HCT116 (cell line): Measurements from ENCODE around the gene GOLGA5. TPM values are rescaled to one million over a fixed set of nuclear protein-coding genes. Genes with fewer than 3 reads are reported as not detected.

Experiments
- ATAC-seq: fragments of 200-7000 bp; cut with Tn5 transposase; 2 replicates; pipeline ENCODE4 v1.9.1; 2020; ENCODE audit warnings: mild to moderate bottlenecking, moderate library complexity
- BruUV-seq: library from RNA; stranded (reverse); fragments of 400-500 nt; replicated peaks from 2 replicates; lab custom pipeline; 2021; lab: Mats Ljungman, UMichigan
- CTCF ChIA-PET: fragments of 300-600 bp; sonication (Branson Sonifier 250); formaldehyde crosslinking; loops from one replicate; lab custom pipeline; 2021; ENCODE audit warnings: antibody characterized with exemption; lab: Charles Lee
- POLR2A ChIA-PET: fragments of 300-600, 350-600 bp; sonication (Branson Sonifier 250); formaldehyde crosslinking; loops from one replicate; lab custom pipeline; 2021; ENCODE audit warnings: antibody characterized with exemption; lab: Charles Lee
- RAD21 ChIA-PET, 2 experiments: fragments of 300-600 bp; sonication (Branson Sonifier 250); formaldehyde crosslinking; loops; one replicate each; lab custom pipeline; 2023; ENCODE audit warnings: low total read pairs in 2 of 2; ENCODE audit not compliant: uncharacterized antibody in 2 of 2, unreplicated experiment in 2 of 2, low non-redundant PET in 1 of 2; lab: Charles Lee
- DNase-seq: peaks from one replicate; pipeline ENCODE4 v3.0.0-alpha.2; 2010; ENCODE audit warnings: low read depth, low spot score
- H2AFZ ChIP-seq: fragments of 200-600 bp; shearing (Covaris generic), sonication (generic); 2 replicates; pipeline ENCODE4 v1.6.1; 2017; ENCODE audit warnings: low read depth, mixed run types, mixed read lengths, antibody characterized with exemption, low read length; ENCODE audit not compliant: poor library complexity, severe bottlenecking
- H3K27ac ChIP-seq: 2 replicates; pipeline ENCODE4 v1.5.1; 2012; ENCODE audit warnings: low read depth, low read length
- H3K27me3 ChIP-seq: fragments of 200-600 bp; sonication (generic); 2 replicates; pipeline ENCODE4 v1.6.1; 2016; ENCODE audit warnings: mixed run types, low read length, mixed read lengths; ENCODE audit not compliant: insufficient read depth
- H3K36me3 ChIP-seq, 2 experiments: fragments of 200-500 bp in 1 of 2; fragments of 200-600 bp in 1 of 2; sonication (Bioruptor generic) in 1 of 2; sonication (generic) in 1 of 2; 2 replicates each; pipeline versions ENCODE4 v1.5.1 to v1.6.1; 2014 to 2016; ENCODE audit warnings: low read length in 2 of 2, inconsistent platforms in 1 of 2, mixed read lengths in 1 of 2, mixed run types in 1 of 2; ENCODE audit not compliant: insufficient read depth in 2 of 2, control insufficient read depth in 1 of 2
- H3K4me1 ChIP-seq, 2 experiments: fragments of 200-600 bp in 1 of 2; sonication (generic) in 1 of 2; 2 replicates each; pipeline versions ENCODE4 v1.5.1 to v1.6.1; 2012 to 2017; ENCODE audit warnings: low read length in 2 of 2, inconsistent platforms in 1 of 2, mild to moderate bottlenecking in 1 of 2, mixed read lengths in 1 of 2, mixed run types in 1 of 2, moderate library complexity in 1 of 2; ENCODE audit not compliant: insufficient read depth in 2 of 2, control insufficient read depth in 1 of 2
- H3K4me2 ChIP-seq: fragments of 200-600 bp; sonication (generic); 2 replicates; pipeline ENCODE4 v1.6.1; 2017; ENCODE audit warnings: mixed run types, low read length, mixed read lengths
- H3K4me3 ChIP-seq, 2 experiments: fragments of 200-600 bp in 1 of 2; sonication (generic) in 1 of 2; replicated peaks in 1 of 2; 2 replicates each; pipeline ENCODE4 v1.5.1; 2011 to 2016; ENCODE audit warnings: low read length in 2 of 2, control low read depth in 1 of 2, low read depth in 1 of 2, mild to moderate bottlenecking in 1 of 2, mixed read lengths in 1 of 2, mixed run types in 1 of 2
- H3K79me2 ChIP-seq: fragments of 200-600 bp; sonication (generic); 2 replicates; pipeline ENCODE4 v1.6.1; 2017; ENCODE audit warnings: mild to moderate bottlenecking, mixed run types, low read length, moderate library complexity, mixed read lengths; ENCODE audit not compliant: insufficient read depth
- H3K9ac ChIP-seq: fragments of 200-600 bp; sonication (generic); 2 replicates; pipeline ENCODE4 v1.6.1; 2016; ENCODE audit warnings: low read length, mixed read lengths
- H3K9me2 ChIP-seq: fragments of 200-600 bp; sonication (generic), shearing (Covaris generic); 2 replicates; pipeline ENCODE4 v1.6.1; 2017; ENCODE audit warnings: mixed run types, mild to moderate bottlenecking, moderate library complexity; ENCODE audit not compliant: insufficient read depth
- H3K9me3 ChIP-seq, 2 experiments: fragments of 200-500 bp in 1 of 2; fragments of 200-600 bp in 1 of 2; sonication (Bioruptor generic) in 1 of 2; sonication (generic) in 1 of 2; 2 replicates each; pipeline ENCODE4 v1.6.1; 2014 to 2017; ENCODE audit warnings: low read length in 2 of 2, mixed read lengths in 2 of 2, inconsistent platforms in 1 of 2, low read depth in 1 of 2, mild to moderate bottlenecking in 1 of 2, mixed run types in 1 of 2, moderate library complexity in 1 of 2; ENCODE audit not compliant: control insufficient read depth in 1 of 2, insufficient read depth in 1 of 2
- H4K20me1 ChIP-seq: fragments of 200-600 bp; sonication (generic), shearing (Covaris generic); 2 replicates; pipeline ENCODE4 v1.6.1; 2017; ENCODE audit warnings: mixed run types, mild to moderate bottlenecking, moderate library complexity; ENCODE audit not compliant: insufficient read depth
- CEBPB ChIP-seq: IDR thresholded peaks from 2 replicates; pipeline ENCODE4 v1.6.1; 2012; ENCODE audit warnings: low read depth
- EGR1 ChIP-seq: IDR thresholded peaks from 2 replicates; pipeline ENCODE4 v1.6.1; 2012; ENCODE audit warnings: low read depth
- ELF1 ChIP-seq: IDR thresholded peaks from 2 replicates; pipeline ENCODE4 v1.6.1; 2012; ENCODE audit warnings: low read depth, borderline replicate concordance
- EZH2 ChIP-seq: fragments of 200-600 bp; sonication (generic); IDR thresholded peaks from 2 replicates; pipeline ENCODE4 v1.6.1; 2017; ENCODE audit warnings: antibody characterized with exemption, mixed run types
- EZH2phosphoT487 ChIP-seq: fragments of 200-600 bp; IDR thresholded peaks from 2 replicates; pipeline ENCODE4 v1.6.1; 2018; ENCODE audit warnings: antibody characterized with exemption, borderline replicate concordance
- FOSL1 ChIP-seq: IDR thresholded peaks from 2 replicates; pipeline ENCODE4 v1.6.1; 2012; ENCODE audit warnings: low read depth
- JUND ChIP-seq: IDR thresholded peaks from 2 replicates; pipeline ENCODE4 v1.6.1; 2012
- POLR2A ChIP-seq: IDR thresholded peaks from 2 replicates; pipeline ENCODE4 v1.7.0; 2011; ENCODE audit warnings: borderline replicate concordance; ENCODE audit not compliant: insufficient read depth, insufficient read length; ENCODE audit errors: extremely low read depth
- SRF ChIP-seq: IDR thresholded peaks from 2 replicates; pipeline ENCODE4 v1.6.1; 2012; ENCODE audit warnings: low read depth
- TCF7L2 ChIP-seq: IDR thresholded peaks from 2 replicates; pipeline ENCODE4 v1.7.0; 2011; ENCODE audit warnings: borderline replicate concordance, inconsistent platforms; ENCODE audit not compliant: insufficient read depth, insufficient read length; ENCODE audit errors: extremely low read depth
- YY1 ChIP-seq: IDR thresholded peaks from 2 replicates; pipeline ENCODE4 v1.6.1; 2011; ENCODE audit warnings: low read length, low read depth, moderate library complexity, mild to moderate bottlenecking; ENCODE audit not compliant: insufficient replicate concordance; ENCODE audit errors: extremely low read depth
- intact Hi-C: fragments of 100-400 bp; cut with micrococcal nuclease; formaldehyde crosslinking; loops from 2 replicates; pipeline ENCODE4 v1.10.0; 2022
- total RNA-seq: library from RNA; stranded (reverse); gene quantifications from one replicate; pipeline ENCODE4 v1.2.1, GENCODE V29; 2021; ENCODE audit not compliant: unreplicated experiment
- TF ChIP-seq, protein P1 (sequence below): IDR thresholded peaks from 2 replicates; pipeline ENCODE4 v1.6.1; 2012
- TF ChIP-seq, protein P2 (sequence below): IDR thresholded peaks from 2 replicates; pipeline ENCODE4 v1.6.1; 2012; ENCODE audit warnings: low read depth
- TF ChIP-seq, protein P3 (sequence below): IDR thresholded peaks from 2 replicates; pipeline ENCODE4 v1.6.1; 2011; ENCODE audit warnings: mild to moderate bottlenecking, low read length, moderate library complexity; ENCODE audit not compliant: insufficient replicate concordance; ENCODE audit errors: extremely low read depth

Gene GOLGA5
- total RNA-seq, 1 experiment from 2014 or later: 24.4 TPM

DNA sequence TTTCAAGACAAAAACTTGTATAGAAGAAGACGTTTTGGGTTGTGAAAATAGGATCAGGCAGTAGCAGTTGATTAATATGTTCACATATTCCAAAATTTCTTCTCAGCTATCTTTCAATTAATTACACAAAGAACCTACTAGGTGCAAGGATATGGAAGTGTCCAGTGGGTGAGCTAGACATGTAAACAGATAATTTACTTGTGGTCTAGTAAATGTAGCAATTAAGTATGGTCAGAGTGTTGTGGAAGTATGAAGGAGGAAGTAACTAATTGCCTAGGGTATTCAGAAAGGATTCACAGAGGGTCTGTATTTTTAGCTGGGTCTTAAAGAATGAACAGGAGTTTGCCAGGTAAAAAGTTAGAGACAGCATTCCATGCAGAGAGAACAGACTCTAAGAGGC, 5.9 kb downstream of the GOLGA5 start:
- H2AFZ ChIP-seq: no peak overlapping the region
- no peaks in the 10 kb centered on the region for H3K9me2 ChIP-seq
- H4K20me1 ChIP-seq: no peaks in the 10 kb centered on the region
- no peak for ATAC-seq
- peaks cover 57% of the 10 kb centered on the region for H3K79me2 ChIP-seq
- ChIA-PET CTCF (no interaction called here), RAD21 (no interaction called here), POLR2A (no interaction called here)
- no peak overlapping the region for H3K9ac ChIP-seq
- no peaks in the 10 kb centered on the region for H3K27me3 ChIP-seq
- TF ChIP-seq YY1: no peak
- no peak for TF ChIP-seq ELF1
- TF ChIP-seq EZH2: no peak
- TF ChIP-seq, protein P1, sequence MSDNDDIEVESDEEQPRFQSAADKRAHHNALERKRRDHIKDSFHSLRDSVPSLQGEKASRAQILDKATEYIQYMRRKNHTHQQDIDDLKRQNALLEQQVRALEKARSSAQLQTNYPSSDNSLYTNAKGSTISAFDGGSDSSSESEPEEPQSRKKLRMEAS: no peak
- TF ChIP-seq EGR1: no peak
- no peak for TF ChIP-seq TCF7L2
- TF ChIP-seq EZH2phosphoT487: no peak
- TF ChIP-seq, protein P2, sequence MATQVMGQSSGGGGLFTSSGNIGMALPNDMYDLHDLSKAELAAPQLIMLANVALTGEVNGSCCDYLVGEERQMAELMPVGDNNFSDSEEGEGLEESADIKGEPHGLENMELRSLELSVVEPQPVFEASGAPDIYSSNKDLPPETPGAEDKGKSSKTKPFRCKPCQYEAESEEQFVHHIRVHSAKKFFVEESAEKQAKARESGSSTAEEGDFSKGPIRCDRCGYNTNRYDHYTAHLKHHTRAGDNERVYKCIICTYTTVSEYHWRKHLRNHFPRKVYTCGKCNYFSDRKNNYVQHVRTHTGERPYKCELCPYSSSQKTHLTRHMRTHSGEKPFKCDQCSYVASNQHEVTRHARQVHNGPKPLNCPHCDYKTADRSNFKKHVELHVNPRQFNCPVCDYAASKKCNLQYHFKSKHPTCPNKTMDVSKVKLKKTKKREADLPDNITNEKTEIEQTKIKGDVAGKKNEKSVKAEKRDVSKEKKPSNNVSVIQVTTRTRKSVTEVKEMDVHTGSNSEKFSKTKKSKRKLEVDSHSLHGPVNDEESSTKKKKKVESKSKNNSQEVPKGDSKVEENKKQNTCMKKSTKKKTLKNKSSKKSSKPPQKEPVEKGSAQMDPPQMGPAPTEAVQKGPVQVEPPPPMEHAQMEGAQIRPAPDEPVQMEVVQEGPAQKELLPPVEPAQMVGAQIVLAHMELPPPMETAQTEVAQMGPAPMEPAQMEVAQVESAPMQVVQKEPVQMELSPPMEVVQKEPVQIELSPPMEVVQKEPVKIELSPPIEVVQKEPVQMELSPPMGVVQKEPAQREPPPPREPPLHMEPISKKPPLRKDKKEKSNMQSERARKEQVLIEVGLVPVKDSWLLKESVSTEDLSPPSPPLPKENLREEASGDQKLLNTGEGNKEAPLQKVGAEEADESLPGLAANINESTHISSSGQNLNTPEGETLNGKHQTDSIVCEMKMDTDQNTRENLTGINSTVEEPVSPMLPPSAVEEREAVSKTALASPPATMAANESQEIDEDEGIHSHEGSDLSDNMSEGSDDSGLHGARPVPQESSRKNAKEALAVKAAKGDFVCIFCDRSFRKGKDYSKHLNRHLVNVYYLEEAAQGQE: no peak
- no peak for TF ChIP-seq JUND
- TF ChIP-seq SRF: no peak
- TF ChIP-seq POLR2A: no peak
- no peak for TF ChIP-seq FOSL1
- TF ChIP-seq CEBPB: no peak
- TF ChIP-seq, protein P3, sequence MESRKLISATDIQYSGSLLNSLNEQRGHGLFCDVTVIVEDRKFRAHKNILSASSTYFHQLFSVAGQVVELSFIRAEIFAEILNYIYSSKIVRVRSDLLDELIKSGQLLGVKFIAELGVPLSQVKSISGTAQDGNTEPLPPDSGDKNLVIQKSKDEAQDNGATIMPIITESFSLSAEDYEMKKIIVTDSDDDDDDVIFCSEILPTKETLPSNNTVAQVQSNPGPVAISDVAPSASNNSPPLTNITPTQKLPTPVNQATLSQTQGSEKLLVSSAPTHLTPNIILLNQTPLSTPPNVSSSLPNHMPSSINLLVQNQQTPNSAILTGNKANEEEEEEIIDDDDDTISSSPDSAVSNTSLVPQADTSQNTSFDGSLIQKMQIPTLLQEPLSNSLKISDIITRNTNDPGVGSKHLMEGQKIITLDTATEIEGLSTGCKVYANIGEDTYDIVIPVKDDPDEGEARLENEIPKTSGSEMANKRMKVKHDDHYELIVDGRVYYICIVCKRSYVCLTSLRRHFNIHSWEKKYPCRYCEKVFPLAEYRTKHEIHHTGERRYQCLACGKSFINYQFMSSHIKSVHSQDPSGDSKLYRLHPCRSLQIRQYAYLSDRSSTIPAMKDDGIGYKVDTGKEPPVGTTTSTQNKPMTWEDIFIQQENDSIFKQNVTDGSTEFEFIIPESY: no peak
- DNase-seq: no peak
- H3K36me3 ChIP-seq: peaks cover 11 to 16% of the 10 kb centered on the region in 2 experiments; a peak in 3 of 4 replicates
- no peak overlapping the region for H3K27ac ChIP-seq
- no TSS peak for BruUV-seq
- H3K9me3 ChIP-seq: no peaks in the 10 kb centered on the region
- no peak overlapping the region for H3K4me2 ChIP-seq
- peaks cover 5 to 10% of the 10 kb centered on the region in 2 experiments; a peak in 3 of 4 replicates for H3K4me1 ChIP-seq
- H3K4me3 ChIP-seq: no peak overlapping the region
- intact Hi-C loops: no loop called here
